GM21526 (cell line): ENCODE data around the gene SRGAP3.

Experiments used
- ATAC-seq: cut with Tn5 transposase; IDR thresholded peaks from one replicate; pipeline ENCODE4 v1.9.1; 2021; ENCODE audit warnings: moderate library complexity; ENCODE audit not compliant: unreplicated experiment, low FRiP score

SRGAP3 gene

DNA sequence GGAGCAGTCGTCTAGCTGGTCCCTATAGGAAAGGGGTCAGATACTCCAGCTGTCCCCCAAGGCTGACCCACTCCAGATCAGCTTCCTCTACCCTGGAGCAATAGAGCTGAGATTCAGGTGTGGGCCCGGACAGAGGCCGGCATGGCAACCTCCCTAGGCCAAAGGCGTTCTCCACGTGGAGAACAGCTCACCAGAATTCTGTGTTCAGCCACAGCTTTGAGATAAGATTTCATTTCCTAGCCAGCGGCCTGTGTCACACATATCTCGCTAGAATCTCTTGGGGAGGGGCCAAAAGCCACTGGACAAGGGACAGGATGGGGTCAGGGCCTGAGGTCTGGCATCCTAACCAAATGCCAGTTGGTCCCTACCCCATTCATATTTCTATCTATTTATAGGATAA lies 20.1 kb downstream of the SRGAP3 start:
- no peak for ATAC-seq

DNA sequence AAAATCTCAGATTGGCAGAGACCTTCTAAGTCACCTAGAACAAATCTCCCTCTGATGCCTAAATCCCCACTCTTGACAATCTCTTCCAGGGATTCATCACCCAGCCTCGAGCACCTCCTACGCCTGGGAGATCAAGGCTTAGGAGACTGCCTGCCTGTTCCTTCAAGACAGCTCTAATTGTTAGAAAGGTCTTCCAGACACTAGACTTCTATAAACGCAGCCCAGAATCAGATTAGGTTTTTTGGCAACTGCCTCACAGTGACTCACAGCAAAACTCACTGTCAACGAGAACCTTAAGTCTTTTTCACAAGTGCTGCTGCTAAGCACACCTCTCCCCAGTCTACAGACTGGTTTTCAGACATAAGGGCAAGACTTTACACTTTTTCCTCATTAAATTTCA lies 23.1 kb downstream of the SRGAP3 start:
- no peak for ATAC-seq

DNA sequence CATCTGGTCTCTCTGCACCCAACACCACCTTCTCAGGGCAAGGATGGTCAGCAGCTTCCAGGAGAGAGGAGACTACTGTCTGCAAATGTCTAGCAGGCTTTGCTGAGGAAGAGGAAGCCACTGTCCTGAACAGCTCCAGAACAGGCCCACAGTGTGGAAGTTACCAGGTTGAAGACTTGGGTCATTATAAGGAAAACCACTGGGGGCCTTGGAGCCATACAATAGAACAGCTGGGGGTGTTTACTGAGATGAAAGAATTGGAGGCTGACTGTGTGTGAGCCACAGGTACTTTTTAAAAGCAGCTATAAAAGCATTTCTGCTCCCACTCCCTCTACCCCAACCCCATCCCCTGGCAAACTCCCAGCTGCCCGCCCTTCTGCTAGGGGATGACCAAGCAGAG lies 24.2 kb downstream of the SRGAP3 start:
- no peak for ATAC-seq

DNA sequence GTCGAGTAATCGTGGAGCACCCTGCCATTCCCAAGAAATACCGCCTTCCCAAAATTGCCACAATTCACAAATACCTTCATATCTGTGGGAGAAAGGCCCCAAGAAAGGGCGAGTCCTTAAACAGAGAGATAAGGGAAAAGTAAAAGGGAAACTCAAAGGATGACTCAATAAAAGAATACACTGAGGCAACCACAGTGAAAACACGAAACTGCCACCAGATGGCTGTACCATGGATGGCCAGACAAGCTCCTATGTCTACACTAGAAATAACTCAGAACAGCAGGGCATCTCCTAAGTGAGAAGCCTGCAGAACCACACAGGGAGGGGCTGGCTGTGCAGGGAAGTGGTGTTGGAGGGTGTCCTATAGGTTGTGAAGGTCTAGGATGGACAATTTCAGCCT lies 25.0 kb downstream of the SRGAP3 start:
- ATAC-seq: peak; percentile 90

DNA sequence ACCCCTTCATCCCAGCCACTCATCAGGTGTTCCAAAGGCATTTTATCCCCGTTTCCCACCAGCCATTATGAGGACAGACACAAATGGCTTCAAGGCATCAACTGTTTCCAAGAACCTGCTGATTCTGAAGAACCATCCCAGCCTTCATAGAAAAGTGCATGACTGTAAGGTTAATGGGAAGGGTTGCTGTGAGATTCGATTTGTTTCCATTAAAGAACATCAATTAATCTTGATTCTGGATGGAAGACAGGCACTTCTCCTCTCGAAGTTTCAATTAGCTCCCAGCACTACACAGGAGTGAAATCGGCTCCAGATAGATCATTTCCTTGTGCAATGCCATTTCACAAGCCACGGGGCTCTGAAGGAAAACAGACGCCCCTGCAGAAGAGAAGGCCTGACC lies 25.8 kb downstream of the SRGAP3 start:
- no peak for ATAC-seq

DNA sequence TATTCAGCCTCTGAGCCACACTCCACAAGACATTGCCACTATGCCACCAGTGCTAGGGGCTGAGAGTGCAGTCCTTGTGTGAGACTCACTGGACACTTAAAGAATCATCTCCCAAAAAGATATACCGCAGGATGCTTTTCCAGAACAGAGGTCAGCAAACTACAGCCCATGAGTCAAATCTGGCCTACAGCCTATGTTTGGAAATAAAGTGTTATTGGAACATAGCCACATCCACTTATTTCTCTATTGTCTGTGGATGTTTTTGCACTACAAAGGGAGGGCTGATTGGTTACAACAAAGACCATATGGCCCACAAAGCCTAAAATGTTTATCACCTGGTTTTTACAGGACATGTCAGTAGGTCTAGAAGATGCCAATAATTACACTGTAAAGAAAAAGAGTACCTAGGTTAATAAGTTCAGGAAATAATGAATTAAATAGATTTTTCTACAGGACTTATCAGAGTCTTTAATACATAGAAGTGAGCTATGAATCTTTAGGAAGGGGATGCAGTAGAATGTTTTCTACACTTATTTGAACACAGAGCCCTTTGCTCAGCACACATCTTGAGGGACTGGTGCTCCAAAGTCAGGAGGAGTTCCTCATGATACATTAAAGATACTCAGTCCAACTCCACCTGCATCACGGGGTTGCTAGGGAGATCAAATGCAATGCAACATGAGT lies 26.3 kb downstream of the SRGAP3 start:
- ATAC-seq: no peak

DNA sequence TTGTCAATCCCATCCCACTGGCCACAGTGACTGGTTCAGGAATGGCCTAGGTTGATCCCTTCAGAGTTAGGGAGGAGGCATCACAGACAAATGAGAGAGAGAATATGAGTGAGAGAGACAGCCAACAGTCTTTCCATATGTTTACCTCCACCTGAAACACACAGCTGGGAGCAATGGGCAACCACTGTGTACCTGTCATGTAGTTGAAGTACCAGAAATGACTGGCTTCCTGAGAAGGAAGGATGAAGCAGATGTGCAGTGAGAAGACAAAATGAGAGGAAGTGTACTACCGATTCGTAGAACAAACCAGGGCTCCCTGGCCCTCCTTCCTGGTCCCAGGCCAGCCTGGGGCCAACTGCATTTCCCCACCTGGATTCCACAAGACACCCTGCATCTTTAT lies 27.4 kb downstream of the SRGAP3 start:
- no peak for ATAC-seq

DNA sequence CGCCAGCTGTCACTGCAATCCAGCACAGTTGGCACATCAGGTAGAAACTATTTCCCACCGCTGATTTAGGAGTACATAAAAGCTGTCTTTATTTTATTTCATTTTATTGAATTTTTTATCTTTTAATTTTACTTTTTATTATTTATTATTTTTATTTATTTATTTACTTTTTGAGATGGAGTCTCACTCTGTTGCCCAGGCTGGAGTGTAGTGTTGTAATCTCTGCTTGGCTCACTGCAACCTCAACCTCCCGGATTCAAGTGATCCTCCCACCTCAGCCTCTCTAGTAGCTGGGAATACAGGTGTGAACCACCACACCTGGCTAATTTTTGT lies 31.0 kb downstream of the SRGAP3 start:
- ATAC-seq: no peak

DNA sequence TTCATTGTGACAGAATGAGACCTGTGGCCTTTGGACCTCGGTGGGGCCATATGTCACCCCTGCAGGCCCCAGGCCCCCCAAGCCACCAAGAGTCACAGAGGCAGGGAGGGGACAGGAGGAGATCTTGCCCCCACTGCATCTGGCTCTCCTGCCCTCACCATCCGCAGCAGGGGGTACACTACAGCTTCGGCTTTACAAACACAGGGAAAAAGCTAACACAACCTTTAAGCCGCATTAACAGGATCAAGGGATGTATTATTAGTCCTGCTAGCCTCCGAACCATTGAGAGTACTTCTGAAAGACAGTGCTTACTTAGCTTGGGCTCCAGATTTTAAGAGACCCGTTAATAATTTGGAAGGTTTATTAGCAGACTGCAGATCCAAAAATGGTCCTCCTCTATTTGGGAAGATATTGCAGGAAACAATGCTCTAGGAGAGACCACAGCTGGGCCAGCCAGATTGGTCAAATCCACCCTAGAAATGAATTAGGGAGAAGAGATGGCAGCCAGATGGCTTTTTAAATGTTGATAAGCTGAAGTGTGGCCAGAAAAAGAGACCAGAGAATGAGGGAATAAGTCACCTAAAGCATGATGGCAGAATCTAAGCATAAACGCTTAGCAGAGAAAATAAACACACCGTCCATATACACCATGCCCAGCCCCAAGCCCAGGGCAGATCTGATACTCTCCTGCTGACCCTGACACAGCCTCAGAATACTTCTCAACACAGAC lies 31.5 kb downstream of the SRGAP3 start:
- no peak for ATAC-seq

DNA sequence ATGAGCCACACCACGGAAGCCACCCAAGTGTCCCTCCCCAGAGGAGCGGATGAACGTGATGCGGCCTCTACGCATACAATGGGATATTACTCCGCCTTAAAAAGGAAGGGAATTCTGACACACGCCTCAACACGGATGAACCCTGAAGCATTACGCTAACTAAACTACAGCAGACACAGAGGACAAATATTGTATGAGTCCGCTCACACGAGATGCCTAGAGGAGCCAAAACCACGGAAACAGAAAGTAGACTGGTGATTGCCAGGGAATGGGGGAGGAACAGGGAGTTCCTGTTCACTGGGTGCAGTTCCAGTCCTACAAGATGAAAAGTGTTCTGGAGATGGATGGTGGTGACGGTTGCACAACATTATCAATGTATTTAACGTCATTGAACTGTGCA lies 32.7 kb downstream of the SRGAP3 start:
- no peak for ATAC-seq

DNA sequence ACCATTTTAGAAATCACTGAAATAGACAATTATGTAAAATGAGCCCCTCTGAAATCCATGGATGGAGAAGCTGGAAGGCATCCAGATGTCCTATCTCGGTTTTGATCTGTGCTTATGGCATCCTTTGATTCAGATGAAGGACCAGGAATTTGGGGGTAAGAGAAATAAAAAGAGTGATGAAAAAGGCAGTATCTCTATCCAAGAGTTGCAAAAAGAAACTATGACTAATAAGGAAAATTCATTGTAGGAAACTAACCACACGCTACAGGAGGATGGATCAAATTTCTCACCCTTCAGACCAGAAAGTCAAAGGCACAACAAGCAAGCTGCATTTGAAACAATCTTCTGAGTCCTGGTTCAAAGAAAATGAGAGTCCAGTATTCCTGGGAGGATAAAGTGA lies 34.8 kb downstream of the SRGAP3 start:
- no peak for ATAC-seq

DNA sequence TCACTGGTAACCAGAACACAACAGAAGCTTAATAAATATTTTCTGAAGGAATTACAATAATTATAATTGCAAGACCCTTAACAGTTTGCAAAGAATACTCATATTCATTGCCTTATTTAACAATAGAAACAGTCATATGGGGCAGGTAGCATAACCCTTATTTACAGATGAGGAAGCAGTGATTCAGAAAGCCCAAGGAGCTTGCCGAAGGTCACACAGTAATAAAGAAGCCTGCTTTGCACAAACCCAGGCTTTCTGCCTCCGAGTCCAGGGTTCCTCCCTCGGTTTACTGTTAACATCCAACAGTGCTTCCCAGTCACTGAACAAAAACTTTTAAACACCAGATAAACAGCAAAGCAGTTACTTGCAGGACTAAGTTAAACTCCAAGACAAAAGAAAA lies 35.3 kb downstream of the SRGAP3 start:
- no peak for ATAC-seq

DNA sequence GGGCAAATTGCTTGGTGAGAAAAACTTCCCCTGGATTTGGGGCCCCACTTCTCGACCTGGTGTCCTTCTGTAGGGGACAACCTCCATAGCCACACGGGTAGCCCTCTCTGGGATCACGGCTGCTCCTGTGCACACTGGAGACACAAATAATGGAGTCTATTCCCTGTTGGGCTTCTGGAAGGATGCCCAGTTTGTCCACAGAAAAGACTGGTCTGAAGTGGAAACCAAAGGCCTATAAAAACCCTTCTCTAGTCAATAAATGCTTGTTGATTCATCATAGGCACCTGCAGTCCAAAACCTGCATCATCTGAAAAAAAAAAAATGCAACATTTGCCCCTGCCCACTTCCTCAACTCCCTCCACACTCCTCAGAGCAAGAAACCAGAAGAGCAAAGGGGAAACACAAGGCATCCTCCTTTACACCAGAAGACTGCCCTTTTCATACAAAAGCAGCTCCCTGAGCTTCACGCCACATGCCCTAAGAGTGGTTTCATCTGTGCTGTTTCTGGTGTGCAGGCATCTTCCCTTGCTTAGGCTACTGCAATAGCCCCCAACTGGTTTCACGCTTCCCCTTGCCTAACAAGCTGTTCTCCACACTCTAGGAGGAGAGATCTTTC lies 36.3 kb downstream of the SRGAP3 start:
- ATAC-seq: no peak

DNA sequence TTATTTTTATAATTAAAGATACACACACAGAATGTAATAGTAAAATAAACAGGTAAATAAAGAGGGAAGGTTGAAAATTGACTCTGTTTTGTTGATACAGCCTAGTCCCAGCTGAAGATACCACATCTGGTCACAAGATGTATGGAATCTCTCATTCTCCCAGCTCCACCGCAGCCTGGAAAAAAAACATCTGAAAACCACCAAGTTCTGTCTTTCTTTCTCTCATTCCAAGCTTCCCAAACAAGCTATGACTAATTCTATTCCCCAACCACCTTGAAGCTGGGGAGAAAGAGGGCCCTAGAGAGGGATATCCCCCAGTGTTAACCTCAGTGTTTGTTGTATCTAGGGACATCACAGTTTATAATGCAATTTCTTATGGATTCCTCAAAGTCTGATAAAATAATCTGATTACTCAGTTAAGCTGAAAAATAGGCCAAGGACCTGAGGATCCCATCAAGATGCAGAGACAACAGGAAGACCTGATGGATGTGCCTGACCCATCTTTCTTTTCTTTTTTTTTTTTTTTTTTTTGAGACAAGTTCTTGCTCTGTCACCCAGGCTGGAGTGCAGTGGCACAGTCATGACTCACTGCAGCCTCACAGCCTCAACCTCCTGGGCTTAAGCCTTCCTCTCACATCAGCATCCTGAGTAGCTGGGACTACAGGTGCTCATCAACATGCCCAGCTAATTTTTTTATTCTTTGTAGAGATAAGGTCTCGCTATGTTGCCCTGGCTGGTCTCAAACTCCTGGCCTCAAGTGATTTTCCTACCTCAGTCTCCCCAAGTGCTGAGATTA lies 38.1 kb downstream of the SRGAP3 start:
- ATAC-seq: no peak

DNA sequence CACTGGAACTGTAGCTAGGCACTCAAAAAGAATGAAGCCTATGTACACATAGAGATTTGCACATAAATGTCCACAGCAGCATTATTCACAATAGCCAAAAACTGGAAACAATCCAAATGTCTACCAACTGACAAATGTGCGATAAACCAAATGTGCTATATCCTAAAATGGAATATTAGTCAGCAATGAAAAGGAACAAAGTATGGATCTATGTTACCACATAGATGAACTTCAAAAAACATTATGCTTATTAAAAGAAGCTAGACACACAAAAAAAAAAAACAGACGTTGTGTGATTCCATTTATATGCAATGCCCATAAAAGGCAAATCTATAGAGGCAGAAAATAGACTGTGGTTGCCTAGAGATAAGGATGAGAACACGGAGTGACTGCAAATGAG lies 39.7 kb downstream of the SRGAP3 start:
- ATAC-seq: no peak

DNA sequence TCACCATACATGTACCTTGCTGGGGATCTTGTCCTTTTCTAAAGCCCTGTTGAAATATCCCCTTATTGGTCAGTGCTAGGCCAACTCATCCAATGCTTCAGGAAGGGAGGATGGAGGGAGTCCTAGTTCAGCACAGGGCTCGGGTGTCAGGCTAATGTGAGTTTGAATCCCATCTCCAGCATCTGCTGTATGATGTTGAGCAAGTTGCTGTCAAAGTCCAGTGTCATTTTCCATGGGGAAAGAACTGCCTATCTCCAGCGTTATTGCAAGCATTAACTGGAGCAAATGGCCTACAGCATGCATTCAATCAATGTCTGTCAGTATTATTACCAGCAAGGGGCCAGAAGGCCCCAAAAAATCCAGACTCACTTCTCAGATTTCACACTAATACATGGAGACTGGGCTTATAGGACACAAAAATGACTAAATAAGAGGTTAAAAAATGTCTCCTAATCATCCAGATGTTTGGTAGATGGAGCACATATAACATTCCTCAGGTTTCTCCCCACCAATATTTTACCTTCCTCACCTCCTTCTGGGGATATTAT lies 40.8 kb downstream of the SRGAP3 start:
- ATAC-seq: no peak

DNA sequence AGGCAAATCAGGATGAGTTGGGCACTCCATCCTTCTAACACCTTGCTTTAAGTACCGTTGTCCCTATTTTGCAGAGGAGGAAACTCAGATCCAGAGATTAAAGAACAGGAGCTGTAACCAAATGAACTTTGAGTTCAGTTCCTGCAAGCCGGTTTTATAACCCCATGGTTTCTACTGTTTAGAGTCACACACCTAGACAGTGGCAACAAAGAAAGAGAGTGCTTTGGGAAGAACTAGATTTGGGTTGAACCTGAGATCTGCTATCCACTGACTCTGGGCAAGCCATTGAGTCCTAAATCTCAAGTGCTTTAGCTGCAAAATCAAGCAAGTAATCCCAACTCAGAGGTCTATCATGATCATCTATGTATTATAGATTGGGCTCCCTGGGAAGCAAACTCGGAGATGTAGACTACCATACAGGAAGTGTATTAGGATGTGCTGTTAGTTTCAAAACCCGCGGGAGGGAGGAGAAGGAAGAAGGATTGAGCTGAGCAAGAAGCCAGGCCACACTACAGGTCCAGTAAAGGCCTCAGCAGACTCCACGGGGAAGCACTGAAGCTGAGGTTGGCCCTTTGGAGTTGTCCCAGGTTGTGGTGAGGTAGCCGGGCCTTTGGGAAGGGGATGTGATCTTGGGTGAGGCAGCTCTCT lies 42.2 kb downstream of the SRGAP3 start:
- no peak for ATAC-seq

DNA sequence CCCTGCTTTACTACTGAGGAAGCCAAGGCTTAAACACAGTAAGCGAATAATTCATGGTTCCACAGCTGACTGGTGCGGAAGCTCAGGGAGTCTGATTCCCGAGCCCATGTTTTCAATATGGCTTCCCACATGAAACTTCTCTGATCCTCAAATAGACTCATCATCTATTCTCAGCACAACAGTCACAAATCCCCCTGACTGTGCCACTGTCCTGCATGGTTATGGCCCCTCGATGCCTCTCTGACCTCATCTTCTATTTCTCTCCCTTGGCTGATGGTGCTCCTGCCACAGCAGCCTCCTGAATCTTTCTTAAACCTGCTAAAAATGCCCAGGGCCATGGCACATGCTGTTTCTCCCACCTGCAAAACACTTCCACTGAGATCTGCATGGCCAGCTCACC lies 43.2 kb downstream of the SRGAP3 start:
- ATAC-seq: no peak

DNA sequence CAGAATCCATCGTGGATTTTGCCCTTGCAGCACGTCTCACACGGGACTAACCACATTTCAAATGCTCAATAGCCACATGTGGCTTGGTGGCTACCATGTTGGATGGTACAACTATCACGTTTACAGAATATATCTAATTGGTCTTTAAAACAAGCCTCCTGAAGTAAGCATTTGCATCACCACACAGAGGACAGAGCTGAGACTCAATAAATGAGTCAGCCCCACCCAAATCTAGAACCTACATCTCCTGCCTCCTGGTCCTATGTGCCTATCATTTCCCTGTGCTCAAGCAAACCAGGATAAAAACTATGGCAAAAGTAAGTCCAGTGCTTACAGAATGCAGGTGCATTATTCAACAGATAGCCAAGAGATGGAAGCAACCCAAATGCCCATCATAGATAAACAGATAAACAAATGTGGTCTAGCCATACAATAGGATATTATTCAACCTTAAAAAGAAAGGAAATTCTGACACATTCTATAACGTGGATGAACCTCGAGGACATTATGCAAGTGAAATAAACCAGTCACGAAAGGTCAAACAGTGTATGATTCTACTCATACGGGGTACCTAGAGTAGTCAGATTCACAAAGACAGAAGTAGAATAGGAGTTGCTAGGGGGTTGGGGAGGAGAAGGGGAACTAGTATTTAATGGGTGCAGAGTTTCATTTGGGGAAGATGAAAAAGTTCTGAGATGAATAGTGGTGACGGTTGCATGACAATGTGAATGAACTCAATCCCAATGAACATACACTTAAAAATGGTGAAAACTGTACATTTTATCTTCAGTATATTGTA lies 43.9 kb downstream of the SRGAP3 start:
- peak; percentile 68 for ATAC-seq
